Fibroblast of peridontal ligament (primary cell): ENCODE data around the gene GFOD1.
"Not testable (repeated sequence)": the region's sequence is repeated elsewhere in the genome, so short reads cannot be mapped to it uniquely, and the experiment has no call there.

Source experiments
- DNase-seq: peaks from one replicate; pipeline ENCODE4 v3.0.0-alpha.2; 2010; ENCODE audit errors: extremely low read depth

GFOD1 gene

GRCh38 chr6:13466304-13467215 is 20.8 kb downstream of the GFOD1 start:
- no peak for DNase-seq

- no peak for DNase-seq
Measured at GRCh38 chr6:13465734-13466133, 21.7 kb downstream of the GFOD1 start.

- DNase-seq = no peak
Measured at GRCh38 chr6:13463941-13464340, 23.5 kb downstream of the GFOD1 start.

- DNase-seq = peak; percentile 45
Measured at GRCh38 chr6:13463328-13463717, 24.1 kb downstream of the GFOD1 start.

GRCh38 chr6:13462458-13463327 is 24.7 kb downstream of the GFOD1 start:
- DNase-seq = peak; percentile 74

GRCh38 chr6:13461805-13462204 is 25.6 kb downstream of the GFOD1 start:
- no peak for DNase-seq

GRCh38 chr6:13461307-13461706 is 26.1 kb downstream of the GFOD1 start:
- DNase-seq = no peak

- not testable (repeated sequence) for DNase-seq
Measured at GRCh38 chr6:13460289-13460688, 27.1 kb downstream of the GFOD1 start.

- peak; percentile 72 for DNase-seq
Measured at GRCh38 chr6:13457577-13457976, 29.8 kb downstream of the GFOD1 start.

- no peak for DNase-seq
Measured at GRCh38 chr6:13455552-13455966, 31.8 kb downstream of the GFOD1 start.

GRCh38 chr6:13454286-13455221 is 32.8 kb downstream of the GFOD1 start:
- DNase-seq = peak; percentile 31

GRCh38 chr6:13453771-13454251 is 33.6 kb downstream of the GFOD1 start:
- no peak for DNase-seq

GRCh38 chr6:13453153-13453552 is 34.2 kb downstream of the GFOD1 start:
- no peak for DNase-seq

- no peak for DNase-seq
Measured at GRCh38 chr6:13452346-13453117, 34.9 kb downstream of the GFOD1 start.

GRCh38 chr6:13451181-13451895 is 36.1 kb downstream of the GFOD1 start:
- no peak for DNase-seq

GRCh38 chr6:13450628-13451027 is 36.8 kb downstream of the GFOD1 start:
- DNase-seq = no peak

- DNase-seq = no peak
Measured at GRCh38 chr6:13447949-13448724, 39.3 kb downstream of the GFOD1 start.

GRCh38 chr6:13446381-13446780 is 41.0 kb downstream of the GFOD1 start:
- DNase-seq = no peak

- DNase-seq = no peak
Measured at GRCh38 chr6:13445744-13446115, 41.7 kb downstream of the GFOD1 start.
